GM10266 (cell line): ENCODE data around the gene FAM24A.
"Not testable (repeated sequence)": the region's sequence is repeated elsewhere in the genome, so short reads cannot be mapped to it uniquely, and the experiment has no call there.

Experiments used
- DNase-seq: peaks from one replicate; pipeline ENCODE4 v3.0.0; 2012; ENCODE audit errors: extremely low spot score
- TF ChIP-seq, protein P1 (sequence below): IDR thresholded peaks from 2 replicates; pipeline ENCODE4 v1.5.1; 2012; ENCODE audit warnings: mild to moderate bottlenecking, low read depth; ENCODE audit not compliant: control insufficient read depth, insufficient read depth; ENCODE audit errors: missing control alignments

FAM24A gene, protein sequence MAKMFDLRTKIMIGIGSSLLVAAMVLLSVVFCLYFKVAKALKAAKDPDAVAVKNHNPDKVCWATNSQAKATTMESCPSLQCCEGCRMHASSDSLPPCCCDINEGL

DNA sequence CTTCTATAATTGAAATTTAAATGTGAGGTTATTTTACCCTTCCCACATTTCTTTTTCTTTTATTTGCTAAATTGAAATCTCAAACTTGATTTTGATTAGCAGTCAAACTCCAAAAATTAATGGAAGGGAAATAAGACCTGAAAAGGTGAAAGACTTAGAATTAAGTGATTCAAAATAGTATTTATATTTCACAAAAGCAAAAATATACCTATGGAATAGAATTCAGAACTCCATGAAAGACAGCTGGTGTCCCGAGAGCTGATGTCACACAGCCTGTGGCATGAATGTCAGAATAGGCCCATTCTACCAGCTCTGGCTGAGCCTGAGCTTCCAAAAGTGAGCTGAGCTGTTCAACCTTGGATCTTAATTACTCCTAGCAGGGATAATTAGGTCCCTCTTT lies at the start of gene FAM24A:
Gene FAM24A (plus strand): TSS at position 301 of the 400 bp plus-strand sequence. CDS start 1,025 bp downstream, outside the sequence.
- TF ChIP-seq, protein P1, sequence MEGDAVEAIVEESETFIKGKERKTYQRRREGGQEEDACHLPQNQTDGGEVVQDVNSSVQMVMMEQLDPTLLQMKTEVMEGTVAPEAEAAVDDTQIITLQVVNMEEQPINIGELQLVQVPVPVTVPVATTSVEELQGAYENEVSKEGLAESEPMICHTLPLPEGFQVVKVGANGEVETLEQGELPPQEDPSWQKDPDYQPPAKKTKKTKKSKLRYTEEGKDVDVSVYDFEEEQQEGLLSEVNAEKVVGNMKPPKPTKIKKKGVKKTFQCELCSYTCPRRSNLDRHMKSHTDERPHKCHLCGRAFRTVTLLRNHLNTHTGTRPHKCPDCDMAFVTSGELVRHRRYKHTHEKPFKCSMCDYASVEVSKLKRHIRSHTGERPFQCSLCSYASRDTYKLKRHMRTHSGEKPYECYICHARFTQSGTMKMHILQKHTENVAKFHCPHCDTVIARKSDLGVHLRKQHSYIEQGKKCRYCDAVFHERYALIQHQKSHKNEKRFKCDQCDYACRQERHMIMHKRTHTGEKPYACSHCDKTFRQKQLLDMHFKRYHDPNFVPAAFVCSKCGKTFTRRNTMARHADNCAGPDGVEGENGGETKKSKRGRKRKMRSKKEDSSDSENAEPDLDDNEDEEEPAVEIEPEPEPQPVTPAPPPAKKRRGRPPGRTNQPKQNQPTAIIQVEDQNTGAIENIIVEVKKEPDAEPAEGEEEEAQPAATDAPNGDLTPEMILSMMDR: no peak
- no peak for DNase-seq

DNA sequence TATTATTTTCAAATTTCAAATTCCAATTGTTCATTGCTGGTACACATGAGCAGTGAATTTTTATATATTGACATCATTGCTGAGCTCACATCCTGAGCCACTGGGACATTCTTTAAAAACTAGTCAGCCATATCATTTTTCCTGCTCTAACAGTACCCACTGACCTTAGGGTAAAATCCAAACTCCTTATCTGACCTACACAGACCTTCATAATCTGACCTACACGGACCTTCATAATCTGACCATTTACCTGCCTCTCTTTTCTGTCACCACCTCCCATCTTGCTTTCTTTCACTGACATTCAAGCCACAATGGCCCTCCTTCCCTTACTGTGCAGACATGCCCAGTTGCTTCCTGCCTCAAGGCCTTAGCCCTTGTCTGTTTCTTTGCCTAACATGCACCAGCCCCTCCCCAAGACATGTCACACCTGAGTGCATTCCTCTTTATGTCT lies 48.7 kb upstream of the FAM24A start:
- DNase-seq: no peak
- TF ChIP-seq, protein P1: no peak

DNA sequence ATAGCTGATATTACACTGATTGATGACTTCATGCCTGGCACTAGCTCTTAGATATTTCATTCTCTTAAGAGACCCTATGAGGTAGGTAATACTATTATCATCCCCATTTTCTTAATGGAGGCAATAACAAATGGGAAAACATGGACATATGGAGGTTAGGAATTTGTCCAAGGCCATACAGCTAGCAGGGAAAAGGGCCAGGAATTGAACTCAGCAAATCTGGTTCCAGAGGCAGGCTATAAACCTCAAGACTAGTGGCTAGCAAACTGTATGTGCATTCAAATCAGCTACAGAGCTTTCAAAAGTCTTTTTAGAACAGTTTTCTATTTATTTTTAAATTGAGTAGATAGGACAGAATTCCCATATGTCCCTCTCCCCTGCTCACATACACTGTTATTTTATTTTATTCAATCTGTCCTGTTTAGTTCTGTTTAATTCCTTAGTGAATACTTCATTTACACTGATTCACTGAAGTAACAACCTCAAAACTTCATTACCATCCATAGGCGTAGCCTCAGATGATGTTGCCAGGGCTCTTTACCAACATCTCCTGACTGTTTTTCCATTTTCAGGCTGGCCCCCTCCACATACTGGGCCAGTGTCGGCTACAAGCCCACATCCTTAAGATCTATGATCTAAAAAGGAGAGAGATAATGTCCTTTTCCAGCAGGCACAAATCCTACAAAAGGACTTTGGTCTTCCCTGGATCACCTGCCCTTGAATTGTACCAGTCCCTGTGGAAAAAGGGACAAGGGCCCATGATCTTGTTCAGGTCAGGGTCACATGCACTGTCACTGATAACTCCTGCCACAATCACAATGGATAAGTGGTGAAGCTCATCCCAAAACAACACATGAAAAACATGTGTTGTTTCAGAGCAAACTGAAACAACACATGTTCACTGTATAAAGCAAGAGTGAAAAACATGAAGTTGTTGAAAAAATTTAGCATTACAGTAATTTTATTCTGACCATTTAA lies 46.9 kb upstream of the FAM24A start:
- DNase-seq: no peak
- TF ChIP-seq, protein P1: no peak

DNA sequence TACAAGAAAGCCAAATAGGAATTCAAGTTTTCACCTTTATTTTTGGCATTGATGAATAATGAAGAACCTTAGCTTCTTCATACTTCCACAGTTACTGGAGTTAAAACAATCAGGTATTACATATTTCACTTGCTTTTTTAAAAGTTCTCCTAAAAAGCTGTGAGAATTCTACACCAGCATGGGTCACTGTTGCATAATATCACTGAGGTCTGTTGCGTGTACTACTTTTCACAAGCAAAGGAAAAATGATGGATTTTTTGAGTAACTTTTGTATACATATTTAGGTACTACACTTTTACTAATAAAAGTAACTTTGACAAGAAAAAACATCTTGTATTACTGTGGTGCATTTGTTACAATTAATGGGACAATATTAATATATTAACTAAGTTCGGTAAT lies 46.2 kb upstream of the FAM24A start:
- DNase-seq: no peak

DNA sequence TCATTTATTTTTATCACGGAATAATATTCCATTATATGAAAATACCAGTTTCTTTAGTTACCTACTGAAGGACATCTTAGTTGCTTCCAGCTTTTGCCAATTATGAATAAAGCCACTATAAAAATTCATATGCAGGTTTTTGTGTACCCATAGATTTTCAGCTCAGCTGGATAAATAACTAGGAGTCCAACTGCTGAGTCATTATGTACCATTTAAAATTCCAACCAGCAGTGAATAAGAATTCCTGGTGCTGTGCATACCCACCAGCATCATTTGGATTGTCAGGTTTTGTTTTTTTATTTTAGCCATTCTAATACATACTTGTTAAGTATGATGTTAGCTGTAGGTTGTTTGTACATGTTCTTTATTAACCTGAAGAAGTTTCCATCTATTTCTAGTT lies 45.5 kb upstream of the FAM24A start:
- TF ChIP-seq, protein P1: no peak
- no peak for DNase-seq

More for the DNA sequence above, 46.2 kb upstream of the FAM24A start:
- TF ChIP-seq, protein P1: no peak

DNA sequence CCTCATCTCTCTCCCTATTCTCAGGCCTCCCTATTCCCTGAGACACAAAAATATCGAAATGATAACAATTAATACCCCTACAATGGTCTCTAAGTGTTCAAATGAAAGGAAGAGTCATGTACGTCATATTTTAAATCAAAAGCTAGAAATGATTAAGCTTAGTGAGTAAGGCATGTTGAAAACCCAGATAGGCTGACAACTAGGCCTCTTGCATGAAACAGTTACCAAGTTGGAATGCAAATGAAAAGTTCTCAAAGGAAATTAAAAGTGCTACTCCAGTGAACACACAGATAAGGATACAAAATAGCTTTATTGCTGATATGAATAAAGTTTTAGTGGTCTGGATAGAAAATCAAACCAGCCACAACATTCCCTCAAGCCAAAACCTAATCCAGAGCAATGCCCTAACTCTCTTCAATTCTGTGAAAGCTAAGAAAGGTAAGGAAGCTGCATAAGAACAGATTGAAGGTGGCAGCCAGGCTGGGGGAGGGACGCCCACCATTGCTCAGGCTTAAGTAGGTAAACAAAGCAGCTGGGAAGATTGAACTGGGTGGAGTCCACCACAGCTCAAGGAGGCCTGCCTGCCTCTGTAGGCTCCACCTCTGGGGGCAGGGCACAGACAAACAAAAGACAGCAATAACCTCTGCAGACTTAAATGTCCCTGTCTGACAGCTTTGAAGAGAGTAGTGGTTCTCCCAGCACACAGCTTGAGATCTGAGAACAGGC lies 43.5 kb upstream of the FAM24A start:
- not testable (repeated sequence) for DNase-seq

DNA sequence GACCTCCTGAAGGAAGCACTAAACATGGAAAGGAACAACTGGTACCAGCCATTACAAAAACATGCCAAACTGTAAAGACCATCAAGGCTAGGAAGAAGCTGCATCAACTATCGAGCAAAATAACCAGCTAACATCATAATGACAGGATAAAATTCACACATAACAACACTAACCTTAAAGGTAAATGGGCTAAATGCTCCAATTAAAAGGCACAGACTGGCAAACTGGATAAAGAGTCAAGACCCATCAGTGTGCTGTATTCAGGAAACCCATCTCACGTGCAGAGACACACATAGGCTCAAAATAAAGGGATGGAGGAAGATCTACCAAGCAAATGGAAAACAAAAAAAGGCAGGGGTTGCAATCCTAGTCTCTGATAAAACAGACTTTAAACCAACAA lies 41.6 kb upstream of the FAM24A start:
- not testable (repeated sequence) for DNase-seq

DNA sequence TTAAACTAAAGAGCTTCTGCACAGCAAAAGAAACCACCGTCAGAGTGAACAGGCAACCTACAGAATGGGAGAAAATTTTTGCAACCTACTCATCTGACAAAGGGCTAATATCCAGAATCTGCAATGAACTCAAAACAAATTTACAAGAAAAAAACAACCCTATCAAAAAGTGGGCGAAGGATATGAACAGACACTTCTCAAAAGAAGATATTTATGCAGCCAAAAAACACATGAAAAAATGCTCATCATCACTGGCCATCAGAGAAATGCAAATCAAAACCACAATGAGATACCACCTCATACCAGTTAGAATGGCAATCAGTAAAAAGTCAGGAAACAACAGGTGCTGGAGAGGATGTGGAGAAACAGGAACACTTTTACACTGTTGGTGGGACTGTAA lies 38.5 kb upstream of the FAM24A start:
- DNase-seq: not testable (repeated sequence)
